NT2/D1 (cell line): ENCODE measurements around the gene TENM4.

ENCODE experiments used
- DNase-seq: peaks from one replicate; pipeline ENCODE4 v3.0.0-alpha.2; 2011; ENCODE audit warnings: low read depth, low spot score
- H3K27me3 ChIP-seq: 2 replicates; pipeline ENCODE4 v1.6.0; 2011; ENCODE audit warnings: mild to moderate bottlenecking; ENCODE audit not compliant: insufficient read length, insufficient read depth
- H3K36me3 ChIP-seq: 2 replicates; pipeline ENCODE4 v1.6.1; 2011; ENCODE audit warnings: mild to moderate bottlenecking, low read length, mixed read lengths; ENCODE audit not compliant: insufficient read depth, insufficient read length
- H3K4me1 ChIP-seq: 2 replicates; pipeline ENCODE4 v1.5.1; 2011; ENCODE audit not compliant: insufficient read depth, insufficient read length
- H3K4me3 ChIP-seq: 2 replicates; pipeline ENCODE4 v1.5.1; 2011; ENCODE audit warnings: low read depth; ENCODE audit not compliant: insufficient read length
- H3K9ac ChIP-seq: 2 replicates; pipeline ENCODE4 v1.6.0; 2011; ENCODE audit warnings: low read depth; ENCODE audit not compliant: insufficient read length
- H3K9me3 ChIP-seq: 2 replicates; pipeline ENCODE4 v1.5.1; 2011; ENCODE audit warnings: mild to moderate bottlenecking, low read length; ENCODE audit not compliant: insufficient read depth
- SUZ12 ChIP-seq: IDR thresholded peaks from 2 replicates; pipeline ENCODE4 v1.6.1; 2011; ENCODE audit not compliant: insufficient read length, insufficient read depth; ENCODE audit errors: extremely low read depth
- YY1 ChIP-seq: IDR thresholded peaks from 2 replicates; pipeline ENCODE4 v1.6.1; 2011; ENCODE audit not compliant: insufficient read length, insufficient read depth
- ZNF274 ChIP-seq: IDR thresholded peaks from 2 replicates; pipeline ENCODE4 v1.6.1; 2011; ENCODE audit warnings: mild to moderate bottlenecking, low read depth, low read length

TENM4 gene

GRCh38 chr11:79335681-79336080 lies 105.1 kb downstream of the TENM4 start:
- no peaks in the 10 kb centered on the region for H3K36me3 ChIP-seq
- peaks cover 6% of the 10 kb centered on the region for H3K4me1 ChIP-seq
- no peak for DNase-seq
- no peak overlapping the region for H3K4me3 ChIP-seq
- H3K9ac ChIP-seq = no peak overlapping the region
- H3K9me3 ChIP-seq = no peaks in the 10 kb centered on the region
- no peak for TF ChIP-seq ZNF274
- TF ChIP-seq SUZ12 = no peak
- no peak for TF ChIP-seq YY1
- H3K27me3 ChIP-seq = no peaks in the 10 kb centered on the region

GRCh38 chr11:79333355-79333754 lies 107.5 kb downstream of the TENM4 start:
- no peak overlapping the region for H3K9ac ChIP-seq
- H3K9me3 ChIP-seq = no peaks in the 10 kb centered on the region
- H3K36me3 ChIP-seq = no peaks in the 10 kb centered on the region
- H3K4me3 ChIP-seq = no peak overlapping the region
- no peak for DNase-seq
- peaks cover 16% of the 10 kb centered on the region for H3K4me1 ChIP-seq
- TF ChIP-seq SUZ12 = no peak
- TF ChIP-seq YY1 = no peak
- TF ChIP-seq ZNF274 = no peak
- H3K27me3 ChIP-seq = no peaks in the 10 kb centered on the region

- Histone ChIP-seq H3K36me3 (no peaks in the 10 kb centered on the region), H3K9ac (no peak overlapping the region), H3K4me3 (no peak overlapping the region), H3K27me3 (no peaks in the 10 kb centered on the region), H3K4me1 (peaks cover 17% of the 10 kb centered on the region), H3K9me3 (no peaks in the 10 kb centered on the region)
- TF ChIP-seq YY1 (no peak), SUZ12 (no peak), ZNF274 (no peak)
- DNase-seq = no peak
Observed at GRCh38 chr11:79332017-79332416, 108.8 kb downstream of the TENM4 start.

- H3K9ac ChIP-seq = no peak overlapping the region
- H3K4me3 ChIP-seq = no peak overlapping the region
- TF ChIP-seq YY1 (no peak), ZNF274 (no peak), SUZ12 (no peak)
- no peak for DNase-seq
- H3K27me3 ChIP-seq = no peaks in the 10 kb centered on the region
- H3K9me3 ChIP-seq = no peaks in the 10 kb centered on the region
- no peaks in the 10 kb centered on the region for H3K36me3 ChIP-seq
- H3K4me1 ChIP-seq = peaks cover 17% of the 10 kb centered on the region
Observed at GRCh38 chr11:79331203-79331901, 109.5 kb downstream of the TENM4 start.

GRCh38 chr11:79330651-79331050 lies 110.2 kb downstream of the TENM4 start:
- no peak for TF ChIP-seq SUZ12
- TF ChIP-seq ZNF274 = no peak
- TF ChIP-seq YY1 = no peak
- DNase-seq = no peak
- no peaks in the 10 kb centered on the region for H3K36me3 ChIP-seq
- no peaks in the 10 kb centered on the region for H3K27me3 ChIP-seq
- no peak overlapping the region for H3K4me3 ChIP-seq
- no peaks in the 10 kb centered on the region for H3K9me3 ChIP-seq
- H3K4me1 ChIP-seq = peaks cover 17% of the 10 kb centered on the region
- H3K9ac ChIP-seq = no peak overlapping the region

- Histone ChIP-seq H3K27me3 (no peaks in the 10 kb centered on the region), H3K9ac (no peak overlapping the region), H3K4me1 (peaks cover 17% of the 10 kb centered on the region), H3K36me3 (no peaks in the 10 kb centered on the region), H3K4me3 (no peak overlapping the region), H3K9me3 (no peaks in the 10 kb centered on the region)
- TF ChIP-seq SUZ12 = no peak
- no peak for TF ChIP-seq YY1
- no peak for TF ChIP-seq ZNF274
- no peak for DNase-seq
Observed at GRCh38 chr11:79329561-79329960, 111.3 kb downstream of the TENM4 start.

GRCh38 chr11:79328402-79328801 lies 112.4 kb downstream of the TENM4 start:
- H3K9me3 ChIP-seq = no peaks in the 10 kb centered on the region
- H3K36me3 ChIP-seq = no peaks in the 10 kb centered on the region
- H3K9ac ChIP-seq = no peak overlapping the region
- TF ChIP-seq ZNF274 (no peak), YY1 (no peak), SUZ12 (no peak)
- H3K4me1 ChIP-seq = peaks cover 17% of the 10 kb centered on the region
- no peak for DNase-seq
- H3K27me3 ChIP-seq = no peaks in the 10 kb centered on the region
- H3K4me3 ChIP-seq = no peak overlapping the region
